CD4-positive, alpha-beta T cell (primary cell): ENCODE results near the gene C1orf167. TPM values are rescaled to one million over a fixed set of nuclear protein-coding genes. Genes with fewer than 3 reads are reported as not detected.

Experiments used
- ATAC-seq: fragments of 200-7000 bp; cut with Tn5 transposase; one replicate; pipeline ENCODE4 v1.10.0; 2022; ENCODE audit warnings: mild to moderate bottlenecking; ENCODE audit not compliant: poor library complexity
- CTCF ChIA-PET: fragments of 350-600 bp; sonication (Branson Sonifier 250); formaldehyde crosslinking; loops from one replicate; lab custom pipeline; 2021; ENCODE audit warnings: antibody characterized with exemption, inconsistent platforms; lab: Charles Lee
- POLR2A ChIA-PET: fragments of 350-600 bp; sonication (Branson Sonifier 250); formaldehyde crosslinking; loops from one replicate; lab custom pipeline; 2021; ENCODE audit warnings: antibody characterized with exemption, inconsistent platforms; lab: Charles Lee
- DNase-seq, 14 experiments: peaks; one replicate each; pipeline ENCODE4 v3.0.0-alpha.2; 2013 to 2020; ENCODE audit warnings: mixed read lengths in 2 of 14
- H3K27ac ChIP-seq, 2 donors: one replicate each; pipeline versions ENCODE4 v1.5.1 to v1.7.0; 2013; ENCODE audit warnings: low read length in 2 of 2, low read depth in 1 of 2, mild to moderate bottlenecking in 1 of 2
- H3K27me3 ChIP-seq, 2 experiments: 1 replicate in 1 of 2; 2 replicates in 1 of 2; pipeline versions ENCODE4 v1.6.1 to v1.7.0; 2013; ENCODE audit warnings: low read length in 2 of 2, control low read depth in 1 of 2, mild to moderate bottlenecking in 1 of 2, moderate library complexity in 1 of 2; ENCODE audit not compliant: insufficient read depth in 2 of 2, control insufficient read depth in 1 of 2
- H3K36me3 ChIP-seq: one replicate; pipeline ENCODE4 v1.6.1; 2013; ENCODE audit warnings: low read length, control low read depth; ENCODE audit not compliant: insufficient read depth
- H3K4me1 ChIP-seq: one replicate; pipeline ENCODE4 v1.6.1; 2013; ENCODE audit warnings: low read length, control low read depth; ENCODE audit not compliant: insufficient read depth
- H3K4me3 ChIP-seq: one replicate; pipeline ENCODE4 v1.5.1; 2013; ENCODE audit warnings: mild to moderate bottlenecking, low read length, moderate library complexity
- H3K9me3 ChIP-seq, 2 experiments: 1 replicate in 1 of 2; 2 replicates in 1 of 2; pipeline versions ENCODE4 v1.6.1 to v1.7.0; 2013; ENCODE audit warnings: low read length in 2 of 2, mild to moderate bottlenecking in 2 of 2, control low read depth in 1 of 2, moderate library complexity in 1 of 2; ENCODE audit not compliant: control insufficient read depth in 1 of 2, insufficient read depth in 1 of 2
- H3K27ac Mint-ChIP-seq: one replicate; pipeline ENCODE4 v1.8.0; 2020; ENCODE audit warnings: mixed read lengths
- H3K27me3 Mint-ChIP-seq: one replicate; pipeline ENCODE4 v1.8.0; 2021; ENCODE audit warnings: mixed read lengths
- H3K36me3 Mint-ChIP-seq: one replicate; pipeline ENCODE4 v1.8.0; 2021; ENCODE audit warnings: low read depth, mixed read lengths
- H3K4me1 Mint-ChIP-seq: one replicate; pipeline ENCODE4 v1.8.0; 2021; ENCODE audit warnings: low read depth, mixed read lengths
- H3K4me3 Mint-ChIP-seq: one replicate; pipeline ENCODE4 v1.8.0; 2020; ENCODE audit warnings: mild to moderate bottlenecking, mixed read lengths
- H3K9me3 Mint-ChIP-seq: one replicate; pipeline ENCODE4 v1.8.0; 2020; ENCODE audit warnings: mixed read lengths
- intact Hi-C, 2 experiments: fragments of 100-400 bp; cut with DNase I in 1 of 2; cut with micrococcal nuclease in 1 of 2; formaldehyde crosslinking; loops; one replicate each; pipeline versions ENCODE4 v1.15.1 to v1.9.0; 2023 to 2025; cut with DNase I, micrococcal nuclease
- total RNA-seq, 174 experiments: library from RNA in 2 of 174; stranded (reverse) in 2 of 174; gene quantifications; one replicate each; pipeline ENCODE4 v1.2.3 and lab custom pipeline; 2021 to 2026
- TF ChIP-seq, protein P1 (sequence below): fragments of 200-600 bp; IDR thresholded peaks from one replicate; pipeline ENCODE4 v1.8.0; 2022; ENCODE audit warnings: antibody characterized with exemption, mild to moderate bottlenecking

The C1orf167 gene
- total RNA-seq, 2 experiments from 2014 or later = not detected

DNA sequence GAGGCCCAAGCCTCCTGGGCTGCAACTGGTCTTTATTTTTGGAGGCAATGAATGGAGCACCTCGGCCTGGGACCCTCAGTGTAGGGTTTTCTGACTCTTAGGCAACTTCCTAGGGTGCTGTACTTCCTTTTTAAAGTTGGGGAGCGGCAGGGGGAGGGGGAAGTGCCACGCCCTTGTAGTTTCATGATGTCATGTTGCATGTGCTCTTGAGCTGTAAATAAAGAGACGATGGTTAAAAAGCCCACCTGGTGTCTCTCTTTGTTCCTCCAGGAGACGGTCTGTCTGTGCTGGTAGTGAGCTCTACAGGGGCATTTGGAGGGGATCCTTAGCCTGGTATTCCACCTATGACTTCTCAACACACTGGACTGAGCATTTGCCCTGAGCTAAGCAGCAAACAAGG is 36.4 kb upstream of the C1orf167 start:
- ChIA-PET CTCF (interaction anchor here (1.0 kb wide), 1 partner anchor 70 kb away, joined by 3 read pairs; no protein-coding TSS in a partner anchor), POLR2A (interaction anchor here (1.2 to 1.3 kb wide), 2 partner anchors 11 to 182 kb away, joined by 3 to 5 read pairs; no protein-coding TSS in a partner anchor)
- no peak overlapping the region for H3K4me3 Mint-ChIP-seq
- peaks cover 26% of the 10 kb centered on the region for H3K4me1 Mint-ChIP-seq
- intact Hi-C loops = no loop called here
- Histone ChIP-seq H3K27me3 (no peaks in the 10 kb centered on the region), H3K4me3 (no peak overlapping the region), H3K9me3 (no peaks in the 10 kb centered on the region), H3K36me3 (no peaks in the 10 kb centered on the region), H3K27ac (no peak overlapping the region), H3K4me1 (peaks cover 35% of the 10 kb centered on the region)
- H3K36me3 Mint-ChIP-seq = no peaks in the 10 kb centered on the region
- H3K27me3 Mint-ChIP-seq = no peaks in the 10 kb centered on the region
- H3K9me3 Mint-ChIP-seq = no peaks in the 10 kb centered on the region
- ATAC-seq (no peak), DNase-seq (peak in 2 of 14 experiments; percentile 45 to 47)
- TF ChIP-seq, protein P1, sequence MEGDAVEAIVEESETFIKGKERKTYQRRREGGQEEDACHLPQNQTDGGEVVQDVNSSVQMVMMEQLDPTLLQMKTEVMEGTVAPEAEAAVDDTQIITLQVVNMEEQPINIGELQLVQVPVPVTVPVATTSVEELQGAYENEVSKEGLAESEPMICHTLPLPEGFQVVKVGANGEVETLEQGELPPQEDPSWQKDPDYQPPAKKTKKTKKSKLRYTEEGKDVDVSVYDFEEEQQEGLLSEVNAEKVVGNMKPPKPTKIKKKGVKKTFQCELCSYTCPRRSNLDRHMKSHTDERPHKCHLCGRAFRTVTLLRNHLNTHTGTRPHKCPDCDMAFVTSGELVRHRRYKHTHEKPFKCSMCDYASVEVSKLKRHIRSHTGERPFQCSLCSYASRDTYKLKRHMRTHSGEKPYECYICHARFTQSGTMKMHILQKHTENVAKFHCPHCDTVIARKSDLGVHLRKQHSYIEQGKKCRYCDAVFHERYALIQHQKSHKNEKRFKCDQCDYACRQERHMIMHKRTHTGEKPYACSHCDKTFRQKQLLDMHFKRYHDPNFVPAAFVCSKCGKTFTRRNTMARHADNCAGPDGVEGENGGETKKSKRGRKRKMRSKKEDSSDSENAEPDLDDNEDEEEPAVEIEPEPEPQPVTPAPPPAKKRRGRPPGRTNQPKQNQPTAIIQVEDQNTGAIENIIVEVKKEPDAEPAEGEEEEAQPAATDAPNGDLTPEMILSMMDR = no peak
- no peak overlapping the region for H3K27ac Mint-ChIP-seq

- Mint-ChIP-seq H3K36me3 (no peaks in the 10 kb centered on the region), H3K4me3 (no peak overlapping the region), H3K9me3 (no peaks in the 10 kb centered on the region), H3K4me1 (peaks cover 41% of the 10 kb centered on the region), H3K27ac (no peak overlapping the region), H3K27me3 (no peaks in the 10 kb centered on the region)
- H3K27ac ChIP-seq = no peak overlapping the region
- TF ChIP-seq, protein P1 = no peak
- H3K4me1 ChIP-seq = peaks cover 50% of the 10 kb centered on the region
- no peaks in the 10 kb centered on the region for H3K27me3 ChIP-seq
- CTCF ChIA-PET = no interaction called here
- no peak overlapping the region for H3K4me3 ChIP-seq
- H3K36me3 ChIP-seq = no peaks in the 10 kb centered on the region
- intact Hi-C loops = no loop called here
- no peaks in the 10 kb centered on the region for H3K9me3 ChIP-seq
- POLR2A ChIA-PET = no interaction called here
- ATAC-seq (no peak), DNase-seq (no peak)
Observed at GRCh38 chr1:11727119-11727518, 34.9 kb upstream of the C1orf167 start.

DNA sequence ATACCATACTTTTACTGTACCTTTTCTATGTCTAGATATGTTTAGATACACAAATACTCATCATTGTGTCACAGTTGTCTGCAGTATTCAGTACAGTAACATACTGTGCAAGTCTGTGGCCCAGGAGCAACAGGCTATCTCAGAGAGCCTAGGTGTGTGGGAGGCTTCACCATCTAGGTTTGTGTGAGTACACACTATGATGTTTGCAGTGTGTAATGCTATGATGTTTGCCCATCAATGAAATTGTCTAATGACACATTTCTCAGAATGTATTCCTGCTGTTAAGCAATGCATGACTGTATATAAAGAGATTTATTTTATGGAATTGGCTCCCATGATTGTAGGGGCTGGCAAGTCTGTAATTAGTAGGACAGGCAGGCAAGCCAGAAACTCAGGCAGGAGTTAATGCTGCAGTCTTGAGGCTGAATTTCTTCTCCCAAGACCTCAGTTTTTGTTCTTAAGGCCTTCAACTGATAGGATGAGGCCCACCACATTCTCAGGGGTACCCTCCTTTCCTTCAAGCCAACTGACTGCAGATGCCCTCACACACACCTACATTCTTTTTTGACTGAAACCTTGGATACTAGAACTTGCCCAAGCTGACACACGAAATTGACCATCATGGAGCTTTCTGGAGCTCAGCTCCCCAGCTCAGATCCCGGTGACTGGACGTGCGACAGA is 33.7 kb upstream of the C1orf167 start:
- Mint-ChIP-seq H3K27me3 (no peaks in the 10 kb centered on the region), H3K9me3 (no peaks in the 10 kb centered on the region), H3K4me3 (peak overlapping the region; percentile 60), H3K36me3 (no peaks in the 10 kb centered on the region), H3K27ac (no peak overlapping the region), H3K4me1 (peaks cover 51% of the 10 kb centered on the region)
- H3K4me3 ChIP-seq = no peak overlapping the region
- H3K27ac ChIP-seq = no peak overlapping the region
- ATAC-seq (no peak), DNase-seq (no peak)
- H3K4me1 ChIP-seq = peaks cover 56% of the 10 kb centered on the region
- no peaks in the 10 kb centered on the region for H3K36me3 ChIP-seq
- POLR2A ChIA-PET = interaction anchor here (2.4 kb wide), 1 partner anchor 64 kb away, joined by 9 read pairs; the partner anchor contains the start of gene FBXO6
- H3K27me3 ChIP-seq = no peaks in the 10 kb centered on the region
- no peaks in the 10 kb centered on the region for H3K9me3 ChIP-seq
- intact Hi-C loops = no loop called here
- TF ChIP-seq, protein P1 = no peak
- CTCF ChIA-PET = no interaction called here
